Heart left ventricle (tissue), 16 donors: ENCODE measurements around the gene DCLRE1A. TPM values are rescaled to one million over a fixed set of nuclear protein-coding genes. Genes with fewer than 3 reads are reported as not detected.

Experiments
- ATAC-seq, 4 donors: fragments of 200-7000 bp; cut with Tn5 transposase; one replicate each; pipeline ENCODE4 v1.9.1; 2020 to 2022; ENCODE audit warnings: moderate library complexity in 4 of 4, mild to moderate bottlenecking in 3 of 4, moderate number of reproducible peaks in 1 of 4
- DNase-seq, 5 donors: peaks; one replicate each; pipeline ENCODE4 v3.0.0-alpha.2; 2020
- H3K27ac ChIP-seq, 12 donors: fragments of 200-600 bp; sonication (generic) in 4 of 12; one replicate each; pipeline versions ENCODE4 v1.5.0 to v1.8.0; 2016 to 2022; ENCODE audit warnings: mild to moderate bottlenecking in 2 of 12
- H3K27me3 ChIP-seq, 9 donors: fragments of 200-600 bp; sonication (generic) in 2 of 9; one replicate each; pipeline versions ENCODE4 v1.5.1 to v1.8.0; 2016 to 2022; ENCODE audit warnings: mild to moderate bottlenecking in 3 of 9
- H3K36me3 ChIP-seq, 9 donors: fragments of 200-600 bp; sonication (generic) in 2 of 9; one replicate each; pipeline versions ENCODE4 v1.5.0 to v1.8.0; 2018 to 2022; ENCODE audit warnings: mild to moderate bottlenecking in 2 of 9
- H3K4me1 ChIP-seq, 12 donors: fragments of 200-600 bp; sonication (generic) in 4 of 12; one replicate each; pipeline versions ENCODE4 v1.5.0 to v1.8.0; 2016 to 2022; ENCODE audit warnings: mild to moderate bottlenecking in 3 of 12
- H3K4me3 ChIP-seq, 12 donors: fragments of 200-600 bp; sonication (generic) in 4 of 12; one replicate each; pipeline versions ENCODE4 v1.5.0 to v1.8.0; 2017 to 2022; ENCODE audit warnings: mild to moderate bottlenecking in 9 of 12, moderate library complexity in 4 of 12
- H3K9me3 ChIP-seq, 12 donors: fragments of 200-600 bp; sonication (generic) in 4 of 12; one replicate each; pipeline versions ENCODE4 v1.5.0 to v1.8.0; 2016 to 2022; ENCODE audit warnings: mild to moderate bottlenecking in 1 of 12
- POLR2A ChIP-seq, 2 donors: fragments of 450-650 bp; IDR thresholded peaks; one replicate each; pipeline ENCODE4 v1.6.1; 2017; ENCODE audit warnings: antibody characterized with exemption in 2 of 2, mild to moderate bottlenecking in 2 of 2, moderate library complexity in 2 of 2
- WGBS, 4 donors: extraction: QIAGEN DNeasy Blood & Tissue Kit in 2 of 4; methylation state at CpG; one replicate each; pipeline versions ENCODE4 v1.1.5 to v1.1.7; 2013 to 2018; 5-methylcytosine and 5-hydroxymethylcytosine counted together
- intact Hi-C, 10 donors: fragments of 100-400 bp; cut with DNase I; formaldehyde crosslinking; loops; one replicate each; pipeline versions ENCODE4 v1.11.1 to v1.14.2; 2022
- polyA plus RNA-seq, 2 donors: library from polyadenylated mRNA; stranded (reverse); fragments of 200-250 nt; gene quantifications; one replicate each; pipeline ENCODE4 v1.2.3, GENCODE V29; 2013
- total RNA-seq, 9 donors: library from RNA; depleted of rRNA in 2 of 9; stranded (reverse); fragments of >200 nt in 2 of 9; fragmentation: NEBNext Ultra II Directional in 3 of 9; extraction: Animal tissue kit (Norgen Biotek cat#: 25700) in 3 of 9; gene quantifications; one replicate each; pipeline versions ENCODE4 v1.1.0 to v1.2.4, GENCODE V29; 2016 to 2023
- TF ChIP-seq, protein P1 (sequence below), 12 donors: fragments of 200-600 bp; sonication (generic) in 4 of 12; IDR thresholded peaks; one replicate each; pipeline versions ENCODE4 v1.5.0 to v1.8.0; 2018 to 2022; ENCODE audit warnings: antibody characterized with exemption in 12 of 12, mild to moderate bottlenecking in 5 of 12
- donor health status: ischemic (EF 13 %, LVEDD 7.1; RV severe dilation, severe dysfunction).
- donor health status: healthy with polysubstance abuse.
- donor health status: DM: no; HTN: yes; CAD: no.
- donor health status: DM: no; HTN: no; CAD: no.
- donor health status: ischemic (EF 25% LVEDD 6.9; RV normal size, moderate dysfunction).
- donor health status: ischemic (EF 25% LVEDD 5.7; RV mildly dilated, moderate dysfunction).
- donor health status: healthy.
- donor health status: DM: yes; HTN: yes; CAD: no.
- donor health status: ischemic (EF 35%, LVEDD 5.7; RV mildly dilated, moderate dysfunction).
- donor health status: nonischemic (EF 11% LVEDD 7.7; RV severe dilation, severe dysfunction).
- donor health status: DM: yes; HTN: yes; CAD: no.
- donor health status: PGD.
- donor health status: ischemic (EF 29% LVEDD 5.4; RV normal size, mild dysfunction).
- donor health status: nonischemic (EF 23%, LVEDD 6.1; RV moderate dilation, normal function).

DCLRE1A gene
- total and polyA plus RNA-seq, 11 donors: 3.5 to 8.5 (median 6.1) TPM

DNA sequence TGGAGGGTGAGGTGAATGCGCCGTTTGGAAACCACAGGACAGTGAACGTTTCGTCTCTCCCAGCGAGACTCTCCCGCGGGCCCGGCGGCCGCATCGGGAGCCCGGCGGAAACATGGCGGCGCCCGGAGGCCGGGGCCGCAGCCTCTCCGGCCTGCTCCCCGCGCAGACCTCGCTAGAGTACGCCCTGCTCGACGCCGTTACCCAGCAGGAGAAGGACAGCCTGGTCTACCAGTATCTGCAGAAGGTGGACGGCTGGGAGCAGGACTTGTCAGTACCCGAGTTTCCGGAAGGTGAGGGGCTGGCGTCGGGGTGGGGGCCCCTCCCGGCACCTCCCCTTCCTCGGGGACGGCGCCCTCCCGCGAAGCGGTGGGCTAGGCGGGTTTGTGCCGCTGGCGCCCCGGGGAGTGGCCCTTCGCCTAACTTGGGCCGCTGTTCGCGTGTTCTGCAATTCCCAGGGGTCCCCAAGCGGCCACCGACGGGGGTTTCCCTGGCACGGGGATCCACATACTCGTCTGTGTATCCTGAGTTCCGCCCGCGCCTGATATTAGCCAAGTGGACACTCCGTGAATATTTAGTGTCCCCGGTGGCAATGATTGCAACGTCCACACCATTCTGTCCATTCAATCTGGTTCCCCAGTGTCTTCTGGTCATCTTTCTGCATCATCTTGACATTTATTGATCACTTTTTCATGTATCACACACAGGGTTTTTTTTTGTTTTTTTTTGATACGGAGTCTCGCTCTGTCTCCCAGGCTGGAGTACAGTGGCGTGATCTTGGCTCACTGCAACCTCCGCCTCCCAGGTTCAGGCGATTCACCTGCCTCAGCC is 1.1 kb upstream of the DCLRE1A start:
- intact Hi-C loops: loop anchor here in 8 of 10 donors (5.0 to 10.0 kb wide), 8 partner anchors 37 to 247 kb away; partner anchors contain the start of gene ADRB1 (in 5 of the 8)
- ATAC-seq (peak; percentile 38 to 76 (median 62)), DNase-seq (peak; percentile 45 to 76 (median 67))
- H3K36me3 ChIP-seq: peaks cover 0 to 17% (median 16%) of the 10 kb centered on the region in 9 donors
- TF ChIP-seq, protein P1, sequence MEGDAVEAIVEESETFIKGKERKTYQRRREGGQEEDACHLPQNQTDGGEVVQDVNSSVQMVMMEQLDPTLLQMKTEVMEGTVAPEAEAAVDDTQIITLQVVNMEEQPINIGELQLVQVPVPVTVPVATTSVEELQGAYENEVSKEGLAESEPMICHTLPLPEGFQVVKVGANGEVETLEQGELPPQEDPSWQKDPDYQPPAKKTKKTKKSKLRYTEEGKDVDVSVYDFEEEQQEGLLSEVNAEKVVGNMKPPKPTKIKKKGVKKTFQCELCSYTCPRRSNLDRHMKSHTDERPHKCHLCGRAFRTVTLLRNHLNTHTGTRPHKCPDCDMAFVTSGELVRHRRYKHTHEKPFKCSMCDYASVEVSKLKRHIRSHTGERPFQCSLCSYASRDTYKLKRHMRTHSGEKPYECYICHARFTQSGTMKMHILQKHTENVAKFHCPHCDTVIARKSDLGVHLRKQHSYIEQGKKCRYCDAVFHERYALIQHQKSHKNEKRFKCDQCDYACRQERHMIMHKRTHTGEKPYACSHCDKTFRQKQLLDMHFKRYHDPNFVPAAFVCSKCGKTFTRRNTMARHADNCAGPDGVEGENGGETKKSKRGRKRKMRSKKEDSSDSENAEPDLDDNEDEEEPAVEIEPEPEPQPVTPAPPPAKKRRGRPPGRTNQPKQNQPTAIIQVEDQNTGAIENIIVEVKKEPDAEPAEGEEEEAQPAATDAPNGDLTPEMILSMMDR (IDR thresholded peaks at IDR 0.05): no peak
- peak in 1 of 2 donors; percentile 42 for TF ChIP-seq POLR2A (IDR thresholded peaks at IDR 0.05)
- peaks cover 0 to 66% (median 42%) of the 10 kb centered on the region in 12 donors for H3K4me1 ChIP-seq
- no peaks in the 10 kb centered on the region for H3K27me3 ChIP-seq
- H3K4me3 ChIP-seq: peak overlapping the region; percentile 63 to 97 (median 88)
- 1% methylated on average over 44 to 62 of the region's 62 CpGs for WGBS, 4 donors
- no peaks in the 10 kb centered on the region for H3K9me3 ChIP-seq
- peak overlapping the region; percentile 79 to 98 (median 95) for H3K27ac ChIP-seq

DNA sequence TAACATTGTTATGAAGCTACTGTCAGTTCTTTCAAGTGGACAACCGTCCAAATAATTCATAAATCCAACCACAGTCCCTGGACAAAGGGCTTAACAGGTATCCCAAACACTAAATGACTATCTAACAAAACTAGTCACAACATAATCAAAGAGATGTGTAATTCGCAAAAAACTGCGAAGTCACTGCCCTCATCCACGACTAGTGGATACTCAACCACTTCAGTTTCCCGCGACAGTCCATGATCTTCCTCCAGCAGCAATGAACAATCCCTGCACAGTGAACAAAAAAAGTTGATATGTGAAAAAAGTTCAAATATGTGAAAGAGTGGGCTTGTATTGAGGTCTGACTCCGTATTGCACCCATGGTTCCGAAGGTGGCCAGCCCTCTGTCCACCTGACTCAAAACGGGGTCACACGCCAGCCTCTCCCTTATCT is 287 bp downstream of the DCLRE1A start:
- TF ChIP-seq, protein P1 (IDR thresholded peaks at IDR 0.05): no peak
- no peak for TF ChIP-seq POLR2A (IDR thresholded peaks at IDR 0.05)
- 19 to 26% (median 20%) methylated on average over 10 of the region's 10 CpGs for WGBS, 4 donors
- peaks cover 0 to 14% (median 2%) of the 10 kb centered on the region in 9 donors for H3K36me3 ChIP-seq
- H3K4me1 ChIP-seq: peaks cover 0 to 55% (median 39%) of the 10 kb centered on the region in 12 donors
- DNase-seq (no peak), ATAC-seq (peak in 3 of 4 donors; percentile 38 to 61 (median 45))
- no peaks in the 10 kb centered on the region for H3K9me3 ChIP-seq
- H3K27me3 ChIP-seq: no peaks in the 10 kb centered on the region
- H3K27ac ChIP-seq: peak overlapping the region; percentile 79 to 98 (median 95)
- intact Hi-C loops: loop anchor here in 7 of 10 donors (5.0 to 10.0 kb wide), 4 partner anchors 169 to 249 kb away; partner anchors contain the start of gene ADRB1 (in 4 of the 7)
- peak overlapping the region; percentile 63 to 97 (median 88) for H3K4me3 ChIP-seq

DNA sequence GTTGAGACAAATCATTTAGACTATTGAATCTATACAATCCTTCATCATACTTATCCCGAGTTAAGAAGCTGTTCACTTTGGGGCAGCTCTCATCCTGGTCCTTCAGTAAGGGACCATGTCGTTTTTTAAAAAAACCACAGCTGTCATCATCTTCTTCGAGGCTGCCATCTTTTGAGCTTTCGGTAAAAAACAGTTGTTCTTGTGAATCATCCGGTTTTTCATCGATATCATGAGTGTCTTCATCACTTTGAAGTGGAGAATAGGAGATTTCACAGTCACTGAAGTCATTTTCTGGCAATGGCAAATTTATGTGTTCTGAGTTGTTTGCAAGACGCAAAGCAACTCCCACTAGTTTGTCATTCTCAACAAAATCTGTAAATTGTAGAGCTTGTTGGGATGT is 3.9 kb downstream of the DCLRE1A start:
- peaks cover 0 to 24% (median 14%) of the 10 kb centered on the region in 12 donors for H3K4me1 ChIP-seq
- H3K27me3 ChIP-seq: no peaks in the 10 kb centered on the region
- no peaks in the 10 kb centered on the region for H3K9me3 ChIP-seq
- TF ChIP-seq, protein P1 (IDR thresholded peaks at IDR 0.05): no peak
- no peak for TF ChIP-seq POLR2A (IDR thresholded peaks at IDR 0.05)
- peaks cover 0 to 35% (median 21%) of the 10 kb centered on the region in 9 donors for H3K36me3 ChIP-seq
- ATAC-seq (no peak), DNase-seq (no peak)
- intact Hi-C loops: loop anchor here in 7 of 10 donors (5.0 to 10.0 kb wide), 4 partner anchors 165 to 252 kb away; partner anchors contain the start of gene ADRB1 (in 4 of the 7)
- 91 to 94% (median 93%) methylated on average over 7 of the region's 7 CpGs for WGBS, 4 donors
- H3K4me3 ChIP-seq: no peak overlapping the region
- no peak overlapping the region for H3K27ac ChIP-seq
